HG03354 (cell line): ENCODE measurements around the gene OSBPL5.

Experiments used
- ATAC-seq: cut with Tn5 transposase; IDR thresholded peaks from one replicate; pipeline ENCODE4 v1.9.1; 2021; ENCODE audit warnings: mild to moderate bottlenecking; ENCODE audit not compliant: unreplicated experiment, poor library complexity, severe bottlenecking

Gene OSBPL5

DNA sequence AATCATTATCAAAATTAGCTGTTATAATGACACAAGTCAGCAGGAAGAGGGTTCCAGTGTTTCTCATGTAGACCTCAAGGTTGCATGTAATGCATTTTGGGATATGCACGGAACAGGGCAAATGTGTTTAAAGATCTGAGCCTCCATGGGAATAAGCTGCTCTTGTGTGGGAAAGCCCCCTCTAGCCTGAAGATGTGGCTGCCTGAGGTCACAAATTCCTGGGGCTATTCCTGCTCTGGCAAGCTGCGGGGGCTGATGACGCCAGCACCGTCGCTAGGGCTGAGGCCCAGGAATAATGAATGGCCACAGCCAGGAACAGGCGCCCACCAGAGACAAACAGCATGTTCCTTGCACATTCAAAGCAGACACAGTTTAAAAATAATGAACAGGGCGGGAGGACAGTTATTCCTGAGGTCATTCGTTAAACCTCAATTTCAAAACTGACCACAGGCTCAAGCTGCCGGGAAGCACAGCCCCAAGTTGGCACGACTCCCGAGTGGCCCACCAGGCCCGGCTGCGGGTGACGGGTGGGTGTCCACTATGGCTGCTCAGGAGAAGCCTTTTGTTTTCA is 11.7 kb downstream of the OSBPL5 start:
- no peak for ATAC-seq

DNA sequence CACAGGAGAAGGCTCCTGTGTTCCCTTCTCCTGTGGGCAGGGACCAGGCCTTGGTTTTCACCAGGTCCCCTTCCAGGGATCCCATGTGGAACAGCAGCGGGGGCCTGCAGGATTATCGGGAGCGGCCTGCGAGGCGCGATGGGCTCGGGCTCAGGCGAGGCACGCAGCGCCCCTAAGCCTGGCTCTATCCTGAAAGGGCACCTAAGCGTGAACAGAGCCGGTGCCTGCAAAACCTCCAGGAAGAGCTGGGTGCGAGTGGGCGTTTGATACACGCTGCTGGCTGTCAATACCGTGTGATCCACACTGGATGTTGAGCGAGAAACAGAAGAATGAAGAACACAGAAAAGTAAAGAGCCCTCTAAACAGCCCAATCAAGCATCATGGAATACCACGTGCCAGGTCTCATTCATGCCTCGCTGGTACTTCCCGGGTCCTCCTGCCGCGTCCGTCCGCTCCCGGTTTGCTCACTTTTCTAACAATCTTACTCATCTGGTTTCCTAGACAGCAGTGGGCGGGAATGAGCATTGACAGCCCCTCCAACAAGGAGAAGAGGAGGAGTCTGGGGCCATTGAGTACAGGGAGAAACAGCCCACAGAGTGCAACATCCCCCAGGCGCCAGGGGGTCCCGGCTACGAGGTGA is 12.5 kb downstream of the OSBPL5 start:
- ATAC-seq, result no peak

DNA sequence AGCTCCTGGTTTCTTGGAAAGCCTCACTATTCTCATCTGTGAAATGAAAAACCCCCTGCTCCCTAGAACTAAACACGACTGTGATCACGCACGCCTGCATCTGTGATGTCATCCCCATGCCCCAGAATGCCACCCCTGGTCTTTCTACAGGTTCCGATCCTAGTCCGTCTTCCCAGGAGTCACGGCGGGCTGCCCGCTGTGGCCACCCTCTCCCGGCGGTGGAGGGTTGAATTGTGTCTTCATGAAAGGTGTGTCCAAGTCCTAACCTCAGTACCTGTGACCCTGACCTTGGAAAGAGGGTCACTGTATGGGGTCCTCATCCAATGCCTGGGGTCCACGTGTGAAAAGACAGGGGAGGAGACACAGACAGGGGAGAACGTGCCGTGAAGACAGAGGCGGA is 14.4 kb downstream of the OSBPL5 start:
- no peak for ATAC-seq

DNA sequence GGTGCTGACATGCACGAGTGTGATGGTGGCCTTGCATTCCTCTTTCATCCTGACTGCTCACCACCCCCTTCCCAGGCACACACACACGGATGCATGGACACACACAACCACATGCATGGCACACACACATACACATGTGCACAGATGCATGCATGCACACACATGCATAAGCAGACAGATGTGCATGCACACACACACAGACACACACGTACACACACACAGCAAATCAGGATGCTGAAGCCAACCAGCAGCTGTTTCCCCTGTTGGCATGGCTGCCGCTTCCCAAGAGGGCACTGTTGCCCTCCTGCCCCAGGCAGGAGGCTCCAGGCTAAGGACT is 15.3 kb downstream of the OSBPL5 start:
- ATAC-seq, result no peak

DNA sequence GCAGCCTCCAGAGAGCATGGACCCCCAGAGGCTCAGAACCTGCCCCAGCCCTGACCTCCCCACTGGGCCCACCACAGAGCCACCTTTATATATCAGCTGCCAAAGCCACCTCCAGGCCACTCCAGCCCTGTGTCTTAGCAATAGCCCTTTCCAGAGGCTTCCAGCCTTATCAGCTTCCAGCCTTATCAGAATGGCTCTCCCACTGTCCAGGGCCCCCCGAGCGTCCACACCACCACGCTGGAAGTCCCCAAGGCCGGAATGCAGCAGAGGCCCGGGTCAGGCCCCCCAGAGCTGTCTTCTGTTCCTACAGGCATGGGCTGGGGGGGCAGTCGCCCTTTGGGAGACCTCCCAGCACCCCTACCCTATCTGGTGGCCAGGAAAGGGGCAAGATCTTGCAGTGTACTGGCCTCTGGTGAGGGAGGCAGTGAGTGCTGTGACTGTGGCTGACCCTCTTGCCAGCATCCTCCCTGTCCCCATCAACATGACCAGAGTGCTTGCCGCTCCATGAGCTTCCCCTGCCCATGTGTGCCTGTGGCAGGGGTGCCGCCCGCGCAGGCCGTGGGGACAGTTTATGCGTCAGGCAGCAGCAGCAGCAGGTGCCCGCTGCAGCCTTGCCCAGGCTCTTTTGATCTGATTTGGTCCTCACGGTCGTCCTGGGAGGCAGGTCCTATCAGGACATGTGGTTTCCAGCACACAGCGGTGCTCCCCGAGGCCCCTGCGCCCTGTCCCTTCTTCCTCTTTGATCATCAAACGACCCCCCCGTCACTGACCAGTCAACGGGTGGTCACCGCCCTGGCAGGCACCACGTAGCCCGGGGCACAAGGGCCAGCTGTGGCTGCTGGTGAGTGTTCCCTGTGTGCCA is 15.9 kb downstream of the OSBPL5 start:
- no peak for ATAC-seq

DNA sequence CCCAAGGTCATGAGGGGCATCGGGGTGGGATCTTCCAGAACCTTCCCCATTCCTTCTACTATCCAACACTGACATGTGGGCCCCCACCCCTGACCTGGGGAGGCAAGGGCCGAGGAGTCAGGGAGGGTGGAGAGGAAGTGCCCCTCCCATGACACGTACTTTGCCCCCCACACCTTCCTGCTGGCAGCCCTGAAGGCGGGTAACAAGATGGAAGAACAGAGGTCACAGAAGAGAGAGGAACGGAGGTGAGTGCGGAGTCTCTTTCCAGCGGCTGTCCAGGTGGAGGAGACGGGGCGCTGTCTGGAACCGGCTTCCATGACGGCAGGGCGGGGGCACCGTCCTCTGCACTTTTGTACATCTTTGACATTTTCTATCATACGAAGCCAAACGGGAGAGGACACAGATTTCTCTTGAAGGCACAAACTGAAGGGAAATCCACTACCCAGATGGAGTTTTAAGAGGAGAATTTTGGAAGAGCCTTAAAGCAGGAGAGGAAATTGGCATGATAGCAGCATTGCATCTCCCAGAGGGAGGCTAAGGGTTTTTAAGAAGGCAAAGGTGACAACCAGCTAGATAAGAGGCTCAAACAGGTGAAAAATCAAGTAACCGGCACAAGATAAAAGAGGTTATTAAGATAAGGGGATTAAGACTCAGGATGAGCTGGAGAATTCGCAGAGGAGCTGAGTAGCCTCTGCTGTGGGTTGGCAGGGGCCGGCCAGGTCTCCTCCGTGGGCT is 16.7 kb downstream of the OSBPL5 start:
- no peak for ATAC-seq

DNA sequence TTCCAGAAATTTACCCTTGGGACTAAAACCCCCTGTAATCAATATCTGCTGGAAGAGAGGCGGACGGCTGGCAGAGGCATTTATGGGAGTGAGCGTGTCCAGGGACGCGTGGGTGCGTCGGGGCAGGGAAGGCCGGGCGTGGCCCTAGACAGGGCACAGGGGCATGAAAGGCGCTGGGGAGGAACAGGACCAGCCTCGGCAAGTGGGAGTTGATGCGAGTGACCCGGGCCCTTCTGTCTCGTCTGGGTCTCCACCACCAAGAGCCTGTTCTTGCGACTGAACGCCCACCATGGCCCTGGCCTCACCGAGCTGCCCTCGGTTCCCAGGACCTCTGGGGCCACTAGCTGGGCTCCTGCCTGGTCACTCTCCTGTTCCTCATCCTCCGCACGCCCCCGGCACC is 17.5 kb downstream of the OSBPL5 start:
- no peak for ATAC-seq

DNA sequence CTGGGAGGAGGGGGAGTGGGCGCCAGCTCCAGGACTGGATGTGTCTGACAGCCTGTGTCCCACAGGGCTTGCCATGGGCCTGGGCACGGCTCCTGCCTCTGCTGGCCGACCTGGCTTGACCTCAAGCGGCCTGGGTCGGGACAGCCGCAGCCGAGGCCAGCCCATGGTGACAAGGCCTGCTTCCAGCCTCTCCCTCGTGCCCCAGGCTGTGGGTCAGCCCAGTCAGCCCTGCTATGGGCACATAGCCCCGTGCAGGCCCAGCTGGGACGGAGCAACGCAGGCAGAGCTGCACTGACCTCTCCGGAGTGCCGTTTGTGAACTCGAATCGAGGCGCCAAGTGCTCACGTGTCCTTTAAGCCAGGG is 17.9 kb downstream of the OSBPL5 start:
- ATAC-seq, result no peak

DNA sequence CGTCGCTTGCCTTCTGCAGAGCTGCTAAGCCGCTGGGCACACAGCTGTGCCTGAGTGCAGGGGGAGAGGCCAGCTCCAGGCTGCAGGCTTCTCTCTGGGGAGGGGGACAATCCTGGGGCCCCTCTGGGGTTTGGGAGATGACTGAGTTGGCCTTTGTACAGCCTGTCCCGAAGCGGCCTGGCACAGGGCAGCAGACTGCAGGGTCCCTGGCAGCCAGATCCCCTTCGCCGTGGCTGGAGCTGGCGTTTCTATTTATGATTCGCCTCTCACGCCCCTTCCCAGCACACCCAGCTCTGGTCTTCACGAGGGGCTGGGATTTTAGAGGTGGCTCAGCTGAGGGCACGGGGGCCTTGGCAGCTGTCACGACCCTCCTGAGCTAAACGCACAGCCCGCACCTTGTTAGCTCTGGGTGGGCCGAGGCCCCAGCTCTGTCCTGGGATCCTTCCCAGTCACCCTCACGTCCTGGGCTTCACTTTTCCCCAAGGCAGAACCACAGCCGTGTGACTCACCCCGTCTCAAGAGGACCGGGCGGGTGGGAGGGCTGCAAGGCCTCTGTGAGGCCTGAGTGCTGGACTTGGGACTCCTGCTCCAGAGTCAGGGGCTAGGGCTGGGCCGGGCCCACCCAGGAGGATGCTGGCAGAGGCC is 18.4 kb downstream of the OSBPL5 start:
- no peak for ATAC-seq

DNA sequence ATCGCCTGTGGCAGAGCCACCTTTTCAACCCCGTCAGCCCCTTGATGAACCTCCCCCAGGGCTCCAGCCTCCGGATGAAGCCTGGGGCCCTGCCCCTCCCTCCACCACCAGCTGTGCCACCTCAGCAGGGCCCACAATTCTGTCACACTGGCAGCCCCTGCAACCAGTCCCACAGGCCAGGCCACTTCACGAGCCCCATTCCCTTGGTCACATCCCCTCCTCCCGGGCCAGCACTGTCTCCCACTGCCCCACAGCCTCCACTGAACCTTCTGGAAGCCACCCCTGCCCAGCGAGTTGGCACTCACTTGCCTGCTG is 19.9 kb downstream of the OSBPL5 start:
- no peak for ATAC-seq

DNA sequence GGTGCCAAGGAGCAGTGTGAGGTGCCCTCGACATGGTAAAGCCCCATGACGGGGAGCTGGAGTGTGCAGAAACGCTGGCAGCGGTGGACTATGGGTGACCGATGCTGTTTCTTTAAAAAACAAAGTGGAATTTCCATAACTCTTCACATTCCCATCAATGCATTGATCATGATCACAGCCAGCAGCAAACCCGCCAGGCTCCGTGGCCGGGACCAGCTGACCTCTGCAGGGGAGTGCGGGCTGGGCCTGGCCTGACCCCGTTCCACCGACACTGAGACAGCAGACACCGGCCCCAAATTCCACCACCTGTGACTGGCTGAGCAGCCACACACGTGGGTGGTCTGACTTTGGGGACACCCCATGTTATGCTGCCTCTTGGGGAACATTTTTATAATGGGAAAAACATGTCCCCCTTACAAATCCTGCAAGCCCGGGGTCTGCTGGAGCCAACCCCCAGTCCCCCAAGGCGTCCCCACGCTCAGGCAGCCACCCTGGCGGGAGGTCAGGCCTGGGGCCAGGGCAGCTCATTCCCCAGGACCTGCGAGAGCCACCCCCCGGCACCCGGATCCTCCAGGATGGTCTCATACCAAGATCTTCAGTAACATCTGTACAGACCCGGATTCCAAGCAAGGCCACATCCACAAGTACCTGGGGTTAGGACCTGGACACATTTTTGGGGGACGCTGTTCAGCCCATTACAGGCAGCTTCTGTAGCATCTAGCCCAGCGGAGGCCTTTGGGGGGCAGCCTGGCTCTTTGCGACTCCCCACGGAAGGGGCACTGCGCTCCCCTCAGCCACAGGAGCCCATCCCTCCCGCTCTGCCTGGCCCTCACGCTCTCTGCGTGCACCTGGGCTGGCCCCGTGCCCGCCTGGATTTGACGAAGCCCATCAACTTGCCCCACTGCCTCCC is 20.6 kb downstream of the OSBPL5 start:
- no peak for ATAC-seq

DNA sequence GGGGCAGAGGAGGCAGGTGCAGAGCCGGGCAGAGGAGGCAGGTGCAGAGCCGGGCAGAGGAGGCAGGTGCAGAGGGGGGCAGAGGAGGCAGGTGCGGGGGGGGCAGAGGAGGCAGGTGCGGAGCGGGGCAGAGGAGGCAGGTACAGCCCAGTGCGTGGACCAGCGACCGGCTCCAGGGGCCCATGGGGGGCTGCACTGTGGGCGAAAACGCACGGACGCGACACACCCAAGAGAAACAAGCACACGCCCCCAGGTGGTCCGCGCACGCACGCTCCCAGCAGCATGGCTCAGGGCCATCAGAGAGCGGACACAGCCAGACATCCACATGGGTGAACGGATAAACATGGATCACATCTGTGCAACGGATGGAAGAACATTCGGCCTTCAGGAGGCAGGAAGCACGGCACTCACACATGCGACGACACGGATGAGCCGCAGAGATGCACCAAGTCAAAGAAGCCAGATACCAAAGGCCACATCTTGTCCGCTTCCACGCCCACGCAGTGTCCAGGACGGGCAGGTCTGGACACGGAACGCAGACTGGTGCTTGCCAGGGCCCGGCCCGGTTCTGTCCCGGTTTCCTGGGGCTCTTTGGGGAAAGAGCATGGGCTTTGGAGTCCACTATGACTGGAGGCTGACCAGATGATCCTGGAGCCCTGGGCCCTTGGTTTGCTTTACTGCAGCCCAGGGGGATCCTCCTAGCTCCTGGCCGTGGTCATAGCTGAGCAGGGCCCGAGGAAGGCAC is 21.8 kb downstream of the OSBPL5 start:
- no peak for ATAC-seq

DNA sequence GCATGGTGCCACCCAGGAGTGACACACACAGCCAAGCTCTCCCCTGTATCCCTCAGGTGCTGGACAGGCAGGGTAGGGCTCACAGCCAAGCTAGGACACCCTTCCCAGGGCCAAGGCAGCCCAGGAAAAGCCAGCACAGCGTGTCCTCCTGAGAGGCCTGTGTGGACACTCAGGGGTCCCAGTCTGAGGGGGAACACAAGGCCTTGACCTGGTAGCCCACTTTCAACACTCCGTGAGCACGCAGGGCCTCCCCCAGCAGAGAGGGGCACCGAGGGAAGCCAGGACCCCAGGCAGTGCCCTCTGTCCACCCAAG is 24.9 kb downstream of the OSBPL5 start:
- ATAC-seq, result no peak

DNA sequence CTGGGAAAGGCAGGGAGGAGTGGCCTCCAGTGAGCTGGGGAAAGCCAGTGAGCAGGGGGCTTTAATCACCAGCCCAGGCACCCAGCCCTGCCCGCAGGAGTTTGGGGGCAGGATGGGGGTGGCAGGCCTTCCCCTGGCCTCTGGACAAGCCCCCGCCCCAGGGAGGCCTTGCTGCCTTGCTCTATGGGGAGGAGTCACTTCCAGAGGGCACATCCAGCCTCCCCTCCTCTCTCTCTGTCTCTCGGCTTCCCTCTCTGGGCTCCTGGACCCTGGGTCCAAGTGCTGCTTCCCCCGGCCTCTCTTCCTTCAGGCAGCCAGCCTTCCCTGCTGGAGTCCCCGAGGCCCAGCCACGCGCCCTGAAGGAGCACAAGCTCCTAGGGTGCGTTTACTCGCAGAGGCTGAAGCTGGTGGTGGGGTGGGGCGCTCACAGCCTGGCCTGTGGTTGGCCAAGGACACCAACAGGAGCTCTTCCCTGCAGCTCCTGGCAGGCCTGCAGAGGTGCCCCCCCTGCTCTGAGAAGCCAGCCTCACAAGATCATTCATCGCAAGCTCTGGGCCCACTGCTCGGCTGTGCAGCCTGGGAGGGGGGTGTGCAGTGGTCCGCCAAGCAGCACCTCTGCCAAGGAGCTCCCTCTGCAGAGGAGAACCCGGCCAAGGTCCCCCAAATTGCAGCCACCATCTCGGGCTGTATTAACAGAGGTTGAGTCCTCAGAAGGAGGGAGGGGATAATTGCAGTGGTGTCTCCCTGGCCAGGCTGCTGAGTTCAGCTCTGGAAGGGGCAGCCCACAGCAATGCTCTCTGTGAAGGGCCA is 25.4 kb downstream of the OSBPL5 start:
- no peak for ATAC-seq

DNA sequence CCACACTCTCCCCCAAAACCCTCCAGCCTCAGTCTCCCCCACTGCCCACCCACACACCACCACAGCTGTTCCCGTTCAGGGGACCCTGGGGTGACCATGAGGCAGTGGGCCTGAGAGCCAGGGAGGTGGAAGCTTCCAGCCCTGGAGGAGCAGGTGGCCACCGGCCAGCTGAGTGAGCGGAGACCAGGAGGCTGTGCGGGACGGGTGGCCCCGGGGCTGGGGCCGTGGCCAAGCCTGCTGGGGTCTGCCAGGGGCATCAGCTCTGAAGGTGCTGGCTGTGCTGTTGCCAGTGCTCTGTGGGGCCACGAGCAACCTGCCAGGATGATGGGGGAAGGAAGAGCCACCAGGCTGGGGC is 26.0 kb downstream of the OSBPL5 start:
- ATAC-seq, result no peak

DNA sequence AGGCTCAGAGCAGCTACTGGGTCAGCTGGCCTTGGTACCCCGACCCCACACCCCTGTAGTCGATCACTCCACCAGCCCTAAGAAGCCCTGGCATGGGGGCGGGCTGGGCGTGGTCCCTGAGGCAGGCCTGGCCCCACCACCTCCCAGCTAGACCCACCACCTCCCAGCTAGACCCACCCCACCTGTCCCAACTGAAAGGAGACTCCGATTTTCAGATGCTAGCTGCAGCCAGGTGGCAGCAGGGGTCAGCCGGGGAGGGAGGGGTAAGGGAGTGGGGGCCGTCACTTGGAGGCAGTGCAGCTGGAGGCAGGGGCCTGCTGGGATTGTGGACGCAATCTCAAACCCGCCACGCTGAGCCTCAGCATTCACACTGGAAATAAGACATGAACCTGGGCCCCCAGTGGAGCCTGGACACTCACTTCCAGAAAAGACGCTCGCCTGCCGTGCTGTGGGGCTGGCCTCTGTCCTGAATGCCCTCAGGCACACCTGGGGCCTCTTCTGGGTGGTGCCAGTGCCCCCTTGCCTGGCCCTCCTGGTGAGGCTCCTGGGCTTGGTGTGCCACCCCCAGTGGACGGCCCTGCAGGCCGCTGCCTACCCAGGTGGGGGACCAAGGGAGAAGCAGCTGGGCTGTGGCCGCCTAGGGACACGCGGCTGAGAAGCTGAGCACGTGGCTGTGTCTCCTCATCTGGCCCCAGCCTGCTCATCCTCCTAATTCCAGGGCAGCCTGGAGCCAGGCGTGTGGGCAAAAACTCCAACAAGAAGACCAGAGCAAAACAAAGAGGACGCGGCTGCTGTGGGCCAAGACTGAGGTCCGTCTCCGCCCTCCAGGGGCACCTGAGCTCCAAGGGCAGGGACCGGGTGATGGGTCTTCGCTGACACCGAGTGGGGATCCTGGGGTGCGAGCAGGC is 26.7 kb downstream of the OSBPL5 start:
- no peak for ATAC-seq

DNA sequence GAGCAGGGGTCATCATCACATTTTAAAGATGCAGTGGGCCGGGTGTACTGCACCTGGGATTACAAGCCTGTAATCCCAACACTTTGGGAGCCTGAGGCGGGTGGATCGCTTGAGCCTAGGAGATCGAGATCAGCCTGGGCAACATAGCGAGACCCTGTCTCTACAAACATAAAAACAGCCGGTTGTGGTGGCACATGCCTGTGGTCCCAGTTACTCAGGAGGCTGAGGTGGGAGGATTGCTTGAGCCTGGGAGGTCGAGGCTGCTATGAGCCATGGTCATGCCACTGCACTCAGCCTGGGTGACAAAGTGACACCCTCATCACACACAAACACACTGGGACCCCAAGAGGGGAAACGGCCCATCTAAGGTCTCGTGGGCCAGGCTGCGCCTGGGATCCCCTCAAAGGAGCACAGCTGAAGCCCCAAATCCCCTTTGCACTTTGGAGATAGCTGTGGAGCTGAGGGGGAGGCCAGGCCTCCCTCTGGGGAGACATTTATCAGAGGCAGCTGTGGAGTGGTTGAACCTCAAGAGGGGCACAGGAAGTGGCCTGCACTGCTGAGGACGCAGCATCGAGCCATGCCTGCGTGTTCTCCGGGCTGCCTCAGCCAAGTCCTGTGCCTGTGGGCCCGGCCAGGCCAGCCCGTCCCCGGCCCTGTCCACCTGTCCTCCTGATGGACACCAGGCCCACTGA is 27.5 kb downstream of the OSBPL5 start:
- ATAC-seq, result no peak
